Astrocyte of the cerebellum (primary cell): ENCODE data around the gene DALRD3.
A peak's percentile ranks its signal among the peaks of the same experiment; 100 is the strongest.

Experiments used
- DNase-seq: peaks from one replicate; pipeline ENCODE4 v3.0.0-alpha.2; 2011; ENCODE audit warnings: low read depth
- H3K4me3 ChIP-seq: 2 replicates; pipeline ENCODE4 v1.5.1; 2011; ENCODE audit warnings: mild to moderate bottlenecking, low read depth, low read length, moderate library complexity
- in situ Hi-C: cut with HindIII; loops from 2 replicates; pipeline ENCODE4 v1.10.0; 2017; ENCODE audit warnings: low sequenced_read_pairs
- TF ChIP-seq, protein P1 (sequence below): IDR thresholded peaks from 2 replicates; pipeline ENCODE4 v1.5.1; 2012; ENCODE audit warnings: low read length, low read depth, moderate library complexity, mild to moderate bottlenecking; ENCODE audit errors: missing control alignments

The DALRD3 gene

DNA sequence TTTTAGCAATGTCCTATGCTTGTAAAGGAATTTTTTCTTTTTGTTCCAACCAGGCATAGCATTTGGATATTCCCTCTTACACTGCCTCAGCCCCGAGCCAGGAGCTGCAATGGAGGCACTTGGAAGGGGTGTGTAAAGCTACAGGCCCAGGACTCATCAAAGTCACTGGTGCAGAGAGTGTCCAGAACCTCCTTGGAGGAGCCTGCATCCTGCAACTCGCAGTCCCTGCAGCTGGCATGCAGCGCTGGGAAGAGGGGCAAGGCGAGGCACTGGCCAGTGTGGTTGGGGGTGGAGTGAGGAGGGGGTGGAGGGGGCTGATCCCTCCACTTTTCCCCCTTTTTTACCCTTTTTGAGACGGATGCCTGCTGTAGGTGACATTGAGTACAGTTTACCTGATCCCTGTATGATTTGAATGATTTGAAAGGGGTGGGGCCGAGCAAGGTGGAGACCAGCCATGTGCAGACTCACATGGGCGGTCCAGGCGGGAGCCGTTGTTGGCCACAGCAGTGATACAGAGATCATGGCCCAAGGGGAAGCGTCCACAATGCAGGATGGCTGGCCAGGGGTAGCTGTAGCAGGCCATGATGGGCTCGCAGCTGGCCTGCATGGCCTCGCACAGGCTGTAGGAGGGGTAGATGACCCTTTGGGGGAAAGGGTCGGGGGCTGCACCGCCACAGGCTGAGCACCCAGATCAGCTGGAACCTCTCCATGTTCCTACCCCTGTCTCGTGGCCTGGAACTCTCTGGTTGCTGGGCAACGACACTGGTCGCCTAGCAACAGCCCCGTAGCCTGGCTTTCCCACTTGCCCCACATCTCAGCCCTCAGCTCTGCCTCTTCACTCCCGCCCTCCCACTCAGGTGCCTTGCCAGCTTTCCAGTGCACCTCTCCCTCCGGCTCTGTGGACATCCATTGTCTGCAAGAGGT, 20.4 kb downstream of the DALRD3 start:
- no peak for DNase-seq
- in situ Hi-C loops, result no loop called here
- no peak overlapping the region for H3K4me3 ChIP-seq
- TF ChIP-seq, protein P1, sequence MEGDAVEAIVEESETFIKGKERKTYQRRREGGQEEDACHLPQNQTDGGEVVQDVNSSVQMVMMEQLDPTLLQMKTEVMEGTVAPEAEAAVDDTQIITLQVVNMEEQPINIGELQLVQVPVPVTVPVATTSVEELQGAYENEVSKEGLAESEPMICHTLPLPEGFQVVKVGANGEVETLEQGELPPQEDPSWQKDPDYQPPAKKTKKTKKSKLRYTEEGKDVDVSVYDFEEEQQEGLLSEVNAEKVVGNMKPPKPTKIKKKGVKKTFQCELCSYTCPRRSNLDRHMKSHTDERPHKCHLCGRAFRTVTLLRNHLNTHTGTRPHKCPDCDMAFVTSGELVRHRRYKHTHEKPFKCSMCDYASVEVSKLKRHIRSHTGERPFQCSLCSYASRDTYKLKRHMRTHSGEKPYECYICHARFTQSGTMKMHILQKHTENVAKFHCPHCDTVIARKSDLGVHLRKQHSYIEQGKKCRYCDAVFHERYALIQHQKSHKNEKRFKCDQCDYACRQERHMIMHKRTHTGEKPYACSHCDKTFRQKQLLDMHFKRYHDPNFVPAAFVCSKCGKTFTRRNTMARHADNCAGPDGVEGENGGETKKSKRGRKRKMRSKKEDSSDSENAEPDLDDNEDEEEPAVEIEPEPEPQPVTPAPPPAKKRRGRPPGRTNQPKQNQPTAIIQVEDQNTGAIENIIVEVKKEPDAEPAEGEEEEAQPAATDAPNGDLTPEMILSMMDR, result no peak

DNA sequence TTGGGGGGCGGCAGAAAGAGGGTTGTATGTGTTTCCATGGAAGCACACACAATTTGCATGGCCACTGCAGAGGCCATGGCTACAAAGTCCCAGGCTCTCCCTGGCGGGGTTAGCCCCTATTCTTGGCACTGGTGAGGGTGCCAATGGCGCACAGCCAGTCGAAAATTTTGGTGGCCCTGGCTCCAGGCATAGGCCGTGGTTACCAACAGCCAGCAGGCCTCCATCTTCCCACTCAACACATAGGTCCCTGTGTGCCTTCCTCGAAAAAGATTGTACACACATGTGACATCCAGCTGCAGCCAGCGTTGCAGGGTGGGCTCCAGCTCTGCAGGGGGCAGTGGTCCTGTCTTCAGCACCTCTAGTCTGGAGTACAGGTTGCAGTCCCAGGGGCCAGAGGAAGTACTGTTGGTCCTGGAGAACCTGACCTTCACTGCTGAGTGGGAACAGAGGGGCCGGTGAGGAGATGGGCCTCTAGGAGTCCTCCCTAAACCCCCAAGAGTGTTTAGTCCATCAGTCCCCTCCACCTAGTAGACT, 21.2 kb downstream of the DALRD3 start:
- no peak overlapping the region for H3K4me3 ChIP-seq
- in situ Hi-C loops, result no loop called here
- DNase-seq, result no peak
- TF ChIP-seq, protein P1, result no peak

GRCh38 chr3:48996640-48997039, 21.7 kb downstream of the DALRD3 start:
- in situ Hi-C loops, result no loop called here
- no peak for DNase-seq
- H3K4me3 ChIP-seq, result no peak overlapping the region
- TF ChIP-seq, protein P1, result no peak

GRCh38 chr3:48993834-48994233, 24.5 kb downstream of the DALRD3 start:
- DNase-seq, result no peak
- in situ Hi-C loops, result no loop called here
- TF ChIP-seq, protein P1, result no peak
- H3K4me3 ChIP-seq, result no peak overlapping the region

DNA sequence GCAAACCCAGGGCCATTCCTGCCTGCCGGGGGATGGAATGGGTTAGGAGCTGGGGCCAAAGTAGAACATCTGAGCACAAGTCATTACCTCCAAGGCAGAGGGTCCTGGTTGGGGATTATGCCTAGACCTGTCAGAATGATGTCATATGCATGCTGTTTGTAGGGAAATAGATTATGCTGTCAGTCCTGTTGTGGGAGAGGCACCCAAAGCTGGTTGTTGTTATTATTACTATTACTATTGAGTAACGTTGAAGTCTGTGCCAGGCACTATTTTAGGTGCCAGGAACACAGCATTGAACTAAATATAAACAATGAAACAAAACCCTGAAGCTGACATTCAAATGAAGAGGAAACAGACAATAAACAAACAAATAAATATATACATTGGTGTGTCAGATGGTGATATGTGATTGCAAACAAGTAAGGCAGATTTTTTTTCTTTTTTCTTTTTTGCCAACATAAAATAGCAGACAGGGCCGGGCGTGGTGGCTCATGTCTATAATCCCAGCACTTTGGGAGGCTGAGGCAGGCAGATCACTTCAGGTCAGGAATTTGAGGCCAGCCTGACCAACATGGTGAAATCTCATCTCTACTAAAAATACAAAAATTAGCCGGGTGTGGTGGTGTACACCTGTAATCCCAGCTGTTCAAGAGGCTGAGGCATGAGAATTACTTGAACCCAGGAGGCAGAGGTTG, 26.4 kb downstream of the DALRD3 start:
- peak overlapping the region; percentile 78 for H3K4me3 ChIP-seq
- in situ Hi-C loops, result no loop called here
- DNase-seq, result no peak
- TF ChIP-seq, protein P1, result no peak

GRCh38 chr3:48990636-48991469, 27.5 kb downstream of the DALRD3 start:
- in situ Hi-C loops, result no loop called here
- TF ChIP-seq, protein P1, result no peak
- H3K4me3 ChIP-seq, result peak overlapping the region; percentile 78
- DNase-seq, result no peak
